ES-I3 (cell line): ENCODE results near the gene ATP11B.

Experiments used
- H3K36me3 ChIP-seq: 2 replicates; pipeline ENCODE4 v1.6.1; 2013; ENCODE audit warnings: mild to moderate bottlenecking, low read length, control low read depth, moderate library complexity; ENCODE audit not compliant: insufficient read depth
- H3K4me1 ChIP-seq: 2 replicates; pipeline ENCODE4 v1.6.1; 2013; ENCODE audit warnings: mild to moderate bottlenecking, control low read depth, low read length; ENCODE audit not compliant: insufficient read depth
- H3K9ac ChIP-seq: 2 replicates; pipeline ENCODE4 v1.6.1; 2013; ENCODE audit warnings: low read depth, mild to moderate bottlenecking, low read length, moderate library complexity
- H3K9me3 ChIP-seq: 2 replicates; pipeline ENCODE4 v1.6.1; 2013; ENCODE audit warnings: mild to moderate bottlenecking, low read length, moderate library complexity; ENCODE audit not compliant: control insufficient read depth, insufficient read depth

Gene ATP11B

DNA sequence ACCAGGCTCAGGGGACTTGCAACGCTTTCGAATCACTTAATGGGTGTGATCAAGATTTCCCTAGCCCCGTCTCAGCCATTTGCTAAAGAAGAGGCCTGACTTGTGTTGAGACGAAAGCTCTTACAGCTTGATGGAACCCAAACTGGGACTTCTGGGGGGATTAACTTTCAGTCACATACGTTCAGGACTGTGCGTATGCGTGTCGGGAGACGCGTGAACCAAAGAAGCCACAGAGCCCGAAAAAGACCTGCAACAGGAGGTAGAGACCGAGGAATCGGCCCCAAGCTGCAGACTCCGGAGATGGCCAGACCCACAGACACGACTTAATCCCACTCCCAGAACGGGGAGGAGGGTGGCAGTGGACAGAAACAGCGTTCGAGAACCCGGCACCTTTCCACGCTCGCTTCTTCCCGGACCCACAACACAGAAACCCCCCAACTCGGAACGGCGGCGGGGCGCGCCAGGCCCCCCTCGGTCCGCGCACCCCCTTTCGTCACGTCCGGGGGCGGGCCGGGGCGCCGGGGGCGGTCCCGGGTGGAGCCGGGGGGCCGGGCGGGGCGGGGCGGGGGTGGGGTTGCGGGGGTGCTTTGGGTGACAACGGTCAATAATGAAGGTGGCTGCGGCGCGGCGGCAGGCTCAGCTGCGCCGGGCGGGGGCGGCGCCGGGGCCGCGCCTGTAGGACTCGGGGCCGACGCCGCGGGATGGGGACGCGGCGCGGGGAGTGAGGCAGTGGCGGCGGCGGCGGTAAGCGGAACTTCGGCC lies at the start of gene ATP11B:
ATP11B (plus strand) TSS at position 604 of the 762 bp plus-strand sequence. CDS start 256 bp downstream, outside the sequence.
- peaks cover 7% of the 10 kb centered on the region; the same call in 1 of the 2 replicates for H3K4me1 ChIP-seq

DNA sequence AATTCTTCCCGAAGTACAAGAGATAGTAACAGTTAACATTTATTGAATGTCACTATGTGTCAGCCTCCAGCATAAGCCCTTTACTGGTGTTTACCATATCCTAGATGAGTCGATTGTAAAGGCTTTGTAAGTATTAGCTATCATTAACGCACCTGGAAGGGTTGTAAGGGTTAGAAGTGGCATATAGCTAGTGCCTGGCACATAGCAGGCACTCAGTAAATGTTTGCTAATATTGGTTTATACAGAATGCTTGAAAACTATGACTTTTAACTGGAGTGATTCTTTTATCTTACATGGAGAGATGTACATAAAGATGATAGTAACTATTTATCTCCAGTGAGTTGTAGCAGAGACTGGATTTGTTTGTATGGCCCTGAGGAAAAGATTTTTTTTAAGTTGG lies 46.3 kb upstream of the ATP11B start:
- Histone ChIP-seq H3K9me3 (no peaks in the 10 kb centered on the region), H3K4me1 (peaks cover 9% of the 10 kb centered on the region; the same call in 1 of the 2 replicates), H3K9ac (no peak overlapping the region), H3K36me3 (no peaks in the 10 kb centered on the region)

More for the DNA sequence above, at the start of gene ATP11B:
- no peaks in the 10 kb centered on the region for H3K9me3 ChIP-seq
- no peaks in the 10 kb centered on the region for H3K36me3 ChIP-seq
- H3K9ac ChIP-seq = peak within 1 kb of the TSS; percentile 83

DNA sequence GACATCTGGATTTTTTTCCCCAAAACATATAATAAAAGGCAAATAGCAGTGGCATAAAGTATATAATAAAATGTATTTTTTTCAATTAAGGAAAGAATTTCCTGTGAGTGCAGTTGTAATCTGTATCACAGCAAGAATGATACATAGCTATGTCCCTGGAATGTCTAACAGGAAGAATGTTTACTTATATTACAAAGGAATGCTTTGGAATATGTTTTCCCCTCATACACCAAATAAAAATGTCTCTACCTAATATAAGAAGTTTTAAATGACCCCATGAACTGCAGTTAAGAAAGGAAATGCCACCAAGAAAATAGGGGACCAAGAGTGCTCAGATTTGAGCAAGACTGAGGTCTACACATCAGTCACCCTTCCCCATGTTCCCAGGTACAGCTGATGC lies 38.0 kb upstream of the ATP11B start:
- Histone ChIP-seq H3K4me1 (no peaks in the 10 kb centered on the region), H3K9me3 (no peaks in the 10 kb centered on the region), H3K36me3 (no peaks in the 10 kb centered on the region), H3K9ac (no peak overlapping the region)

DNA sequence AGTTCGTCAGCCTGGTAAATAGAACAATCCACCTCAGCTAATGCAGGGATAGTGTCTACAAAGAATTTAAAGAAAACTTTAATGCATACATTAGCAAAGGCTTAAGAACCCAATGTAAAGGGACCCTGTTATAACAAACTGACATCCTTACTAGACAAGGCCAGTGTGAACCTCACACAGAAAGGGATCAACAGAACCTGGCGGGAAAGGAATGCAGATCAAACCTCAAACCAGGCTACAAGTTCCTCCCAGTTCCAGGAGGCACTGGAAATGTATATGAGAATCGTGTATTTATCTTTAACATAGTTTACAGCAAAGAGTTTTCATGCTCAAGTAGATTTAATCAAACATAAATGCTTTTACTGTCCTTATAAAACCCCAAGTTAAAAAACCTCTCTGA lies 37.6 kb upstream of the ATP11B start:
- no peaks in the 10 kb centered on the region for H3K9me3 ChIP-seq
- no peaks in the 10 kb centered on the region for H3K4me1 ChIP-seq
- no peaks in the 10 kb centered on the region for H3K36me3 ChIP-seq
- no peak overlapping the region for H3K9ac ChIP-seq

DNA sequence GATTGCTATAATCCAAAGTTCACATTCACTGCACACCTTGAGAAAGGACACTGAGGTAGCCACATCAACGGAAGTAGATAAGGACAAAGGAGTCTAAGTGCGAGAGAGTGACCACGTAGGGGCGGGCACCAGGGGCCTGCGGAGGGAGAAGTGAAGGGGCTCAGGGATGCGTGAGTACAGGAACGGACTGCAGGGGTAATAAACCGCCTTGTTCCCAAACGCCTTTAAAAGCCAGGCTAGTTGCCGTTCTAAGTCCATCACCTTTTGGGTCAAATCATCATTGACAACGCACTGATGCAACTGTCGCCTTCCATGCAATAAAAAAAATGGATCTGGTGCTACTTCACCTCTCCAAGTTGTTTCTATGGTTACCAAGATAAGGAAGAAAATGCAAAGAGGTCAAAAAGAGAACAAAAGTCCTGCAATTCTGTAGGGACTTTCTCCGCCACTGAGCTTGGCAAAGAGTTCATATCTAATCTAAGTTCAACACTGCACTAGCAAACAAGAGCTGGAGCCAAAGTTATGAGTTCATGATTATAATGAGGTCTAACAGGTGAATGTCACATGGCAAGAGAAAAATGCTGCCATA lies 32.6 kb upstream of the ATP11B start:
- Histone ChIP-seq H3K4me1 (no peaks in the 10 kb centered on the region), H3K9ac (no peak overlapping the region), H3K9me3 (no peaks in the 10 kb centered on the region), H3K36me3 (no peaks in the 10 kb centered on the region)

DNA sequence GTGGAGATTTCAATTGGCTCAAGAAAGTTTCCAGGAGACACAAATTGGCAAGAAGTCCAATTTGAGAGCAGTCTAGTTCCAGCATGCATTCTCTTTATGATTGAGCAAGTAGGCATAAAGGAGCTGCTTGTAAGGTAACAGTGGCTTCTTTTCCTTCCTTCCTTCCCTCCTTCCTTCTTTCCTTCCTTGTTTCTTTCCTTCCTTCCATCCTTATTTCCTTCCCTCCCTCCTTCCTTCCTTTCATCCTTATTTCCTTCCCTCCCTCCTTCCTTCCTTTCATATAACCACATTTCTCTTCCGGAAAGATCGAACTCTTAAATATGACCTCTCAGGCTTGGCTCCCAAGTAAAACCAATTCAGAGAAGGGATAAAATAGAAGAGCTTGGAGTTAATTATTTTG lies 29.4 kb upstream of the ATP11B start:
- H3K36me3 ChIP-seq = no peaks in the 10 kb centered on the region
- no peak overlapping the region for H3K9ac ChIP-seq
- H3K4me1 ChIP-seq = no peaks in the 10 kb centered on the region
- no peaks in the 10 kb centered on the region for H3K9me3 ChIP-seq

DNA sequence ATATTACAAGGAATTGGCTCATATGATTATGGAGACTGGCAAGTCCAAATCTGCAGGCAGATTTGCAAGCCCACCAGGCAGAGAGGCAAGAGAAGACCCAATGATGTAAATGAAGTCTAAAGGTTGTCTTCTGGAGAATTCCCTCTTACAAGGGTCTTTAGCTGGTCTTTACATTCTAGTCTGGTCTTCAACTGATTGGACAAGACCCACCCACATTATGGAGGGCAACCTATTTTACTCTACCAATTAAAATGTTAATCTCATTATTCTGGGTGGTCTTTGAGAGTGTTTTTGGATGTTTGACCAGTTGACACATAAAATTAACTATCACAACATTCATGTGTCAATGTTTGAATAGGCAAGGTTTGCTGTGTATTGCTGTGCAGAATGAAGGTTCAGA lies 28.0 kb upstream of the ATP11B start:
- Histone ChIP-seq H3K36me3 (no peaks in the 10 kb centered on the region), H3K9me3 (no peaks in the 10 kb centered on the region), H3K4me1 (no peaks in the 10 kb centered on the region), H3K9ac (no peak overlapping the region)

DNA sequence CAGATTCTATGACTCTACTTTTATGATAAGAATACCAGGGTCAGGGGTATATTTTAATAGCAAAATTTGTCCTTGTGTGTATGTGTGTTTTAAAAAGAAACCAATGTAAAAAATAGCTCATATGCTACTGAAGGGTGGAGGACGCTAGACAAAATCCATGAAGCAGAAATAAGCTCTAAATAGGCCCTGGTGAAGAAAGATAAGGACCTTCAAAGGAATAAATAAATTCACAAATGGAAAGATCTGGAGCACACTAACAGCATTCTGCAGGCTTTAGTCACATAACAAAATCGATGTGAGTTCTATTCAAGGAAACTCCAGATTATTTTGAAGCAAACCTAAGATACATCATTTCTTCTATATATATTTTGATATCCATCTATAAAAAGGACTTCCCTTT lies 27.2 kb upstream of the ATP11B start:
- no peaks in the 10 kb centered on the region for H3K9me3 ChIP-seq
- H3K9ac ChIP-seq = no peak overlapping the region
- H3K4me1 ChIP-seq = no peaks in the 10 kb centered on the region
- H3K36me3 ChIP-seq = no peaks in the 10 kb centered on the region

DNA sequence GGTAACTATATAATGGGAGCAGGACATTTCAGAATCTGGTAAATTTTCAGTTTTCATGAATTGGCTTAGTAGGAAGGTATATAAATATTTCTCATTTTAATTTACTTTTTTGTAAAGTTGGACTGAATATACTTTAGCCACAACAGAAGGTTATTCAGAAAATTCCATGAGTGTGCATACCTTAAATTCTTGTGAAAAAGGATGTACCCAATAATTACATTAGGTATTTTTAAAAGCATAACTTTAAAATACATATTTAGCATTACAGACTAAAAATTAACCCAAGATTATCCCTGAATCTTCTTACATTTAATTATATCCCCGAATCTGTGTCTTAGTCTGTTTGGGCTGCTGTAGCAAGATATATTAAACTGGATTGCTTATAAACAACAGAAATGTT lies 24.9 kb upstream of the ATP11B start:
- Histone ChIP-seq H3K9me3 (no peaks in the 10 kb centered on the region), H3K9ac (no peak overlapping the region), H3K36me3 (no peaks in the 10 kb centered on the region), H3K4me1 (no peaks in the 10 kb centered on the region)

DNA sequence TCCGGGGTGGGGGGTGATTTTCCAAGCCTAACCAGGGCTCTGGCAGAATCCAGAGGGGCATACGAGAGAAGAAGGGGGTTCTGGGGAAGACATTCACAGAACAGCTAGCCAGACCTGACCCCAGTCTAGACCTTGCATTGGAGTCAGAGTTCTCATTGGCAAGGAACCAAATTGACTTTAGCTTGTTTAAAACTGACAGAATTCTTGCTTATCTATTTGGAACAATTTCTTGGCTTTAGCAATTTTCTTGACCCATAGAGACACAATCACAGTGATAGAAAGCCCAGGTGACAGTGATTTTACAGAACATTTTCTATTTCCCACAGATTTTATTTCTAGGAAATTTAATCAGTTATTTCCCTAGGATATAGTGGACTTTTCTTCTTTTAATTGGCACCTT lies 23.6 kb upstream of the ATP11B start:
- Histone ChIP-seq H3K9ac (no peak overlapping the region), H3K36me3 (no peaks in the 10 kb centered on the region), H3K9me3 (no peaks in the 10 kb centered on the region), H3K4me1 (no peaks in the 10 kb centered on the region)

DNA sequence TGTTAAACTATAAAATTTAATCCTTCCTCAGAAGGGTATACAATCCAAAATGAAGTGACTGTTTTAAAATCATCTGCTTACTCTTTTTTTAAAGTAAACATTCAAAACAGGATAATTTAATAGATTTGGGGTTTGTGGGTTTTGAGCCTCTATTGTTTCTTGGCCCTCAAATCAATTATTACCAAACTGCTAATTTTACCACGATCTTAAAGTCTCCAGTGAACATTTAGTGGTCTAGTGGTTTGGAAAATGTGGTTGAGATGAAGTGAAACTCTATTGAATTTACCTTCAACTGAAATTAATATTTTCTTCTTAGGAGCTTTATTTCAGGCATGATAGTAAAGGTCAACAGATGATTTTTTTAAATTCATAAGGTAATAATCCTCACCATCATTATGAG lies 11.2 kb upstream of the ATP11B start:
- no peaks in the 10 kb centered on the region for H3K4me1 ChIP-seq
- no peaks in the 10 kb centered on the region for H3K36me3 ChIP-seq
- H3K9me3 ChIP-seq = no peaks in the 10 kb centered on the region
- no peak overlapping the region for H3K9ac ChIP-seq

DNA sequence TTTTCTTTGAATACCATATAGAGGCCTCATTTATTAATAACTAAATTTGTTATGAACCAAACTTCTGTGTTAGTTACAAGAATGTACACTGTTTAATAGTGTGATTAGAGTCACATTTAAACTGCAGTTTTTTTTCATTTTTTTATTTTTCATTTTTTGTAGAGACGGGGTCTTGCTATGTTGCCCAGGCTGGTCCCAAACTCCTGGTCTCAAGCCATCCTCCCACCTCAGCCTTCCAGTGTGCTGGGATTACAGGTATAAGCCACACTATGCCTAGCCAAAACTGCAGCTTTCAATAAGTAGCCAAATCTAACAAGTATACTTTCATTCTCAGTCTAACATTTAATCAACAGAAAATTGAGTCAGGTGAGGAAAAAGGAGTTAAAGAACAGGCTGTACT lies 10.2 kb upstream of the ATP11B start:
- H3K36me3 ChIP-seq = no peaks in the 10 kb centered on the region
- H3K9me3 ChIP-seq = no peaks in the 10 kb centered on the region
- H3K9ac ChIP-seq = no peak overlapping the region
- H3K4me1 ChIP-seq = no peaks in the 10 kb centered on the region

DNA sequence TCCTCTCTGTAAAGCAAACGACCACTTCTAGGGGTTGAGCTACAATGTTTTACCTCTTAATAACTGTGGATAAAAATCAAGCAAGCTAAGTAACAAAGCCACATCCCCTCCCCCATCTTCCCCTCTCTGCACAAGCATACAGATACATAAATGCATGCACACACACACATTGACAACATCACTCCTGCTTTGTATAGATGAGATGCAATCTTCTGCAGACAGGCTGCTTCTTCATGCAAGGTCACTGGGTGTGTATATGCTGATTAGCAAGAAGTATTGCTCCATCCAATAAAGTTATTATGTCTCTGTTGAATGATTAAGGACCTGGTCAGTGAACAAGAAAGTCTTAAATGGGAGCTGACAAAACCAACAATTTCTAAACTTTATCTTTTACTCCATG lies 8.8 kb upstream of the ATP11B start:
- Histone ChIP-seq H3K9ac (no peak overlapping the region), H3K4me1 (no peaks in the 10 kb centered on the region), H3K9me3 (no peaks in the 10 kb centered on the region), H3K36me3 (no peaks in the 10 kb centered on the region)

DNA sequence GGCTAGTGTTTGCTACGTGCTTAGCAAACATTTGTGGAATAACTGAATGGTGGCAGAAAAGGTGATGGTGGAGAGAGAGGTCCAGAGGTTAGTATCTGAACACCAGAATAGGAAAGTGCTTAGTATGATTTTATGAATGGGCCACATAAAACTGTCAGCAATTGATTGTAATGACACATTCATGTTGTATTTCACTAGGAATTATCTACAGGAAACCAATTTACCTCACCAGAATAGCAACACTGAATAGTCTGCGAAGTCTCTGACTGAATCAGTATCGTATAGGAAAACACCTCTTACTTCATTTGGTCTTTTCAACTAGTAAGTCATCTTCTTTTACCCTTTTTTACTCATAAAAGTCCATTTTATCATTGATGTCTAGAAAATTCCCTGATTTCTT lies 8.2 kb upstream of the ATP11B start:
- no peak overlapping the region for H3K9ac ChIP-seq
- no peaks in the 10 kb centered on the region for H3K4me1 ChIP-seq
- H3K36me3 ChIP-seq = no peaks in the 10 kb centered on the region
- H3K9me3 ChIP-seq = no peaks in the 10 kb centered on the region

DNA sequence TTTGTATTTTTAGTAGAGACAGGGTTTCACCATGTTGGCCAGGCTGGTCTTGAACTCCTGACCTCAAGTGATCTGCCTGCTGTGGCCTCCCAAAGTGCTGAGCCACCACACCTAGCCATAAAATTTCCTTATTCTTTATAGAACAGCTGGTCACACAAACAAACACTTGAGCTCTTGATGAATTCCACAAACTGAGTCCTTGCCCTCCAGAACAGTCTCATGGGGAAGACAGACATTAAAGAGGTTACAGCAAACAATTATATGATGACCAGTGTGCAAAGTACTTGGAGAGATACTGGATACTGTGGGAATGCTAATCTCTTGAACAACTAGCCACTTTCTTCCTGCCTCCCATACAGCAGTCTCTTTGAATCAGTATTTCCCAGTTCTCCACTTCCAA lies 7.5 kb upstream of the ATP11B start:
- Histone ChIP-seq H3K36me3 (no peaks in the 10 kb centered on the region), H3K4me1 (no peaks in the 10 kb centered on the region), H3K9me3 (no peaks in the 10 kb centered on the region), H3K9ac (no peak overlapping the region)
